ENCODE results near the gene KRTAP5-8.
"Not testable (repeated sequence)": the region's sequence is repeated elsewhere in the genome, so short reads cannot be mapped to it uniquely, and the experiment has no call there.

DNA sequence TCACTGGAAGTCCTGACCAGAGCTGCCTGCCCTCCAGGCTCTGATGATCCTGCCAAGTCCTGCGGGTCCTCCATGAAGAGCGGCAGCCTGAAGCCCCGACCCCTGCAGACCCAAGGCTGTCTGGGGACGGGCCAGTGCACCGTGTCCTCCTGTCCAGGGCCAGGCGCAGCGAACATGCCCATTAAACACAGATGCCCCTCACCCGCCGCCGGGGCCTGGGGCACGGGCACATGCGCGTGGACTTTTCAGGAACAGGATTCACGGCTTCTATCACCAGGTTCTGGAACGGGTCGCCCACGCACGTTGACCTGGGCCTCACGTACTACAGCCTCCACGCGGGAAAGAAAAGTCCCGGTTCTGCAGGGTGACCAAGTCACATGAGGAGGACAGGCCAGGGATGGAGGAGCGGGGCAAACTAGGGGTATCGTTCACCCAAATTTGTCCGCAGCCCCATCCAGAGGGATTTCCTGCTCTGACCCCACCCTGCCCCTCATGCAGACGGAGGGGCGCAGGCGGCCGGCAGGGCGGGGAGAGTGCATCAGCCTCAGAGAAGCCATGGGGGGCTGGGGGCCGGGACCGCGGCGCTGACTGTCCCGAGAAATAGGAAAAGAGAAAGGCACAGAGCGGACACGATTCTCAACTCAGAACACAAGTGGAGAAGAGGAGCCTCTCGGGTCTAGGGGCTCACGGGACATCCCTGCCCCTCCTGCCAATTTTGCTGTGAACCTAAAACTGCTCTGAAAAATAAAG is 33.5 kb downstream of the KRTAP5-8 start:
- TF ChIP-seq, protein P1, sequence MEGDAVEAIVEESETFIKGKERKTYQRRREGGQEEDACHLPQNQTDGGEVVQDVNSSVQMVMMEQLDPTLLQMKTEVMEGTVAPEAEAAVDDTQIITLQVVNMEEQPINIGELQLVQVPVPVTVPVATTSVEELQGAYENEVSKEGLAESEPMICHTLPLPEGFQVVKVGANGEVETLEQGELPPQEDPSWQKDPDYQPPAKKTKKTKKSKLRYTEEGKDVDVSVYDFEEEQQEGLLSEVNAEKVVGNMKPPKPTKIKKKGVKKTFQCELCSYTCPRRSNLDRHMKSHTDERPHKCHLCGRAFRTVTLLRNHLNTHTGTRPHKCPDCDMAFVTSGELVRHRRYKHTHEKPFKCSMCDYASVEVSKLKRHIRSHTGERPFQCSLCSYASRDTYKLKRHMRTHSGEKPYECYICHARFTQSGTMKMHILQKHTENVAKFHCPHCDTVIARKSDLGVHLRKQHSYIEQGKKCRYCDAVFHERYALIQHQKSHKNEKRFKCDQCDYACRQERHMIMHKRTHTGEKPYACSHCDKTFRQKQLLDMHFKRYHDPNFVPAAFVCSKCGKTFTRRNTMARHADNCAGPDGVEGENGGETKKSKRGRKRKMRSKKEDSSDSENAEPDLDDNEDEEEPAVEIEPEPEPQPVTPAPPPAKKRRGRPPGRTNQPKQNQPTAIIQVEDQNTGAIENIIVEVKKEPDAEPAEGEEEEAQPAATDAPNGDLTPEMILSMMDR (IDR thresholded peaks at IDR 0.05): not testable (repeated sequence)
- TF ChIP-seq, protein P2, sequence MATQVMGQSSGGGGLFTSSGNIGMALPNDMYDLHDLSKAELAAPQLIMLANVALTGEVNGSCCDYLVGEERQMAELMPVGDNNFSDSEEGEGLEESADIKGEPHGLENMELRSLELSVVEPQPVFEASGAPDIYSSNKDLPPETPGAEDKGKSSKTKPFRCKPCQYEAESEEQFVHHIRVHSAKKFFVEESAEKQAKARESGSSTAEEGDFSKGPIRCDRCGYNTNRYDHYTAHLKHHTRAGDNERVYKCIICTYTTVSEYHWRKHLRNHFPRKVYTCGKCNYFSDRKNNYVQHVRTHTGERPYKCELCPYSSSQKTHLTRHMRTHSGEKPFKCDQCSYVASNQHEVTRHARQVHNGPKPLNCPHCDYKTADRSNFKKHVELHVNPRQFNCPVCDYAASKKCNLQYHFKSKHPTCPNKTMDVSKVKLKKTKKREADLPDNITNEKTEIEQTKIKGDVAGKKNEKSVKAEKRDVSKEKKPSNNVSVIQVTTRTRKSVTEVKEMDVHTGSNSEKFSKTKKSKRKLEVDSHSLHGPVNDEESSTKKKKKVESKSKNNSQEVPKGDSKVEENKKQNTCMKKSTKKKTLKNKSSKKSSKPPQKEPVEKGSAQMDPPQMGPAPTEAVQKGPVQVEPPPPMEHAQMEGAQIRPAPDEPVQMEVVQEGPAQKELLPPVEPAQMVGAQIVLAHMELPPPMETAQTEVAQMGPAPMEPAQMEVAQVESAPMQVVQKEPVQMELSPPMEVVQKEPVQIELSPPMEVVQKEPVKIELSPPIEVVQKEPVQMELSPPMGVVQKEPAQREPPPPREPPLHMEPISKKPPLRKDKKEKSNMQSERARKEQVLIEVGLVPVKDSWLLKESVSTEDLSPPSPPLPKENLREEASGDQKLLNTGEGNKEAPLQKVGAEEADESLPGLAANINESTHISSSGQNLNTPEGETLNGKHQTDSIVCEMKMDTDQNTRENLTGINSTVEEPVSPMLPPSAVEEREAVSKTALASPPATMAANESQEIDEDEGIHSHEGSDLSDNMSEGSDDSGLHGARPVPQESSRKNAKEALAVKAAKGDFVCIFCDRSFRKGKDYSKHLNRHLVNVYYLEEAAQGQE (IDR thresholded peaks at IDR 0.05; ENCODE audit: insufficient read depth in 1 of 2, low read depth in 2 of 2, low read length in 1 of 2): not testable (repeated sequence)
- TF ChIP-seq POLR2AphosphoS5, TCF7L2 (IDR thresholded peaks at IDR 0.05; ENCODE audit: low read depth, low read length): not testable (repeated sequence)
